Measurements from ENCODE around the gene DNAH14. TPM values are rescaled to one million over a fixed set of nuclear protein-coding genes. Genes with fewer than 3 reads are reported as not detected.

Gene DNAH14
- total and polyA plus RNA-seq, 2 donors (not counting 1 experiment from before 2014, with no cell fraction given) = not detected

GRCh38 chr1:224894915-224895314, 34.6 kb upstream of the DNAH14 start:
- H3K27me3 Mint-ChIP-seq = peaks cover 4% of the 10 kb centered on the region
- peaks cover 3% of the 10 kb centered on the region for H3K9me3 Mint-ChIP-seq (ENCODE audit: insufficient read depth)
- Histone ChIP-seq H3K27me3 (replicated peaks in 1 of 4; ENCODE audit: control extremely low read depth in 1 of 4, control insufficient read depth in 3 of 4, insufficient read depth in 4 of 4, low read length in 3 of 4) (peaks cover 0 to 2% (median 0%) of the 10 kb centered on the region in 4 experiments), H4K20me1 (ENCODE audit: control insufficient read depth, insufficient read depth, low read length, poor library complexity, severe bottlenecking) (no peaks in the 10 kb centered on the region), H3K36me3 (replicated peaks in 1 of 2; ENCODE audit: control extremely low read depth in 1 of 2, control insufficient read depth in 1 of 2, extremely low read depth in 1 of 2, insufficient read depth in 2 of 2, low read length in 1 of 2) (no peaks in the 10 kb centered on the region), H3K27ac (ENCODE audit: low read length in 2 of 2) (no peak overlapping the region), H3K4me3 (ENCODE audit: control extremely low read depth in 1 of 5, extremely low read depth in 1 of 5, insufficient read depth in 1 of 5, low read depth in 2 of 5, low read length in 4 of 5) (no peak overlapping the region), H3K9me3 (ENCODE audit: control extremely low read depth in 1 of 3, control insufficient read depth in 2 of 3, insufficient read depth in 1 of 3, low read length in 2 of 3) (no peaks in the 10 kb centered on the region), H3K4me1 (ENCODE audit: control insufficient read depth in 2 of 2, insufficient read depth in 2 of 2, low read length in 2 of 2) (no peaks in the 10 kb centered on the region), H3K9ac (ENCODE audit: low read length) (no peak overlapping the region), H2AFZ (ENCODE audit: insufficient read depth, low read depth, low read length, poor library complexity, severe bottlenecking) (no peak overlapping the region), H3K79me2 (ENCODE audit: control insufficient read depth, insufficient read depth, low read length) (no peaks in the 10 kb centered on the region), H3K4me2 (replicated peaks; ENCODE audit: low read depth, low read length, poor library complexity, severe bottlenecking) (no peak overlapping the region)
- H3K4me1 Mint-ChIP-seq = no peaks in the 10 kb centered on the region
- no peak overlapping the region for H3K4me3 Mint-ChIP-seq
- ATAC-seq (ENCODE audit: low read depth) (no peak), DNase-seq (no peak)
- TF ChIP-seq EZH2 (IDR thresholded peaks at IDR 0.05; ENCODE audit: borderline replicate concordance, insufficient read depth, low read depth, low read length, poor library complexity, severe bottlenecking) (no peak), CTCF (IDR thresholded peaks at IDR 0.05) (no peak)
- no peak overlapping the region for H3K27ac Mint-ChIP-seq
- CTCF ChIA-PET = interaction anchor here (0.7 kb wide), 1 partner anchor 18 kb away, joined by 3 read pairs; no protein-coding TSS in a partner anchor
- POLR2A ChIA-PET = no interaction called here
- 30% methylated on average over 2 of the region's 3 CpGs for WGBS (ENCODE audit: insufficient coverage)
- intact Hi-C loops (cut with micrococcal nuclease) = no loop called here

GRCh38 chr1:224896130-224896781, 33.2 kb upstream of the DNAH14 start:
- Mint-ChIP-seq H3K27me3 (peaks cover 8% of the 10 kb centered on the region), H3K9me3 (ENCODE audit: insufficient read depth) (peaks cover 3% of the 10 kb centered on the region), H3K4me1 (no peaks in the 10 kb centered on the region), H3K4me3 (no peak overlapping the region), H3K27ac (no peak overlapping the region)
- H3K4me2 ChIP-seq (replicated peaks; ENCODE audit: low read depth, low read length, poor library complexity, severe bottlenecking) = no peak overlapping the region
- H3K9me3 ChIP-seq (ENCODE audit: control extremely low read depth in 1 of 3, control insufficient read depth in 2 of 3, insufficient read depth in 1 of 3, low read length in 2 of 3) = no peaks in the 10 kb centered on the region
- no peaks in the 10 kb centered on the region for H4K20me1 ChIP-seq (ENCODE audit: control insufficient read depth, insufficient read depth, low read length, poor library complexity, severe bottlenecking)
- ATAC-seq (ENCODE audit: low read depth) (no peak), DNase-seq (no peak)
- peaks cover 0 to 2% (median 0%) of the 10 kb centered on the region in 4 experiments for H3K27me3 ChIP-seq (replicated peaks in 1 of 4; ENCODE audit: control extremely low read depth in 1 of 4, control insufficient read depth in 3 of 4, insufficient read depth in 4 of 4, low read length in 3 of 4)
- no peaks in the 10 kb centered on the region for H3K79me2 ChIP-seq (ENCODE audit: control insufficient read depth, insufficient read depth, low read length)
- WGBS (ENCODE audit: insufficient coverage) = 80% methylated on average over 4 of the region's 5 CpGs
- no peak overlapping the region for H3K4me3 ChIP-seq (ENCODE audit: control extremely low read depth in 1 of 5, extremely low read depth in 1 of 5, insufficient read depth in 1 of 5, low read depth in 2 of 5, low read length in 4 of 5)
- H2AFZ ChIP-seq (ENCODE audit: insufficient read depth, low read depth, low read length, poor library complexity, severe bottlenecking) = no peak overlapping the region
- CTCF ChIA-PET = no interaction called here
- no peak overlapping the region for H3K9ac ChIP-seq (ENCODE audit: low read length)
- no peaks in the 10 kb centered on the region for H3K4me1 ChIP-seq (ENCODE audit: control insufficient read depth in 2 of 2, insufficient read depth in 2 of 2, low read length in 2 of 2)
- intact Hi-C loops (cut with micrococcal nuclease) = no loop called here
- TF ChIP-seq EZH2 (IDR thresholded peaks at IDR 0.05; ENCODE audit: borderline replicate concordance, insufficient read depth, low read depth, low read length, poor library complexity, severe bottlenecking) (no peak), CTCF (IDR thresholded peaks at IDR 0.05) (no peak)
- no peaks in the 10 kb centered on the region for H3K36me3 ChIP-seq (replicated peaks in 1 of 2; ENCODE audit: control extremely low read depth in 1 of 2, control insufficient read depth in 1 of 2, extremely low read depth in 1 of 2, insufficient read depth in 2 of 2, low read length in 1 of 2)
- H3K27ac ChIP-seq (ENCODE audit: low read length in 2 of 2) = no peak overlapping the region
- POLR2A ChIA-PET = no interaction called here

Measured in B cell (primary cell).